Measurements from ENCODE around the gene ATP13A5. TPM values are rescaled to one million over a fixed set of nuclear protein-coding genes. Genes with fewer than 3 reads are reported as not detected.

The ATP13A5 gene
- total RNA-seq, 1 donor from 2014 or later, result 0.23 TPM

DNA sequence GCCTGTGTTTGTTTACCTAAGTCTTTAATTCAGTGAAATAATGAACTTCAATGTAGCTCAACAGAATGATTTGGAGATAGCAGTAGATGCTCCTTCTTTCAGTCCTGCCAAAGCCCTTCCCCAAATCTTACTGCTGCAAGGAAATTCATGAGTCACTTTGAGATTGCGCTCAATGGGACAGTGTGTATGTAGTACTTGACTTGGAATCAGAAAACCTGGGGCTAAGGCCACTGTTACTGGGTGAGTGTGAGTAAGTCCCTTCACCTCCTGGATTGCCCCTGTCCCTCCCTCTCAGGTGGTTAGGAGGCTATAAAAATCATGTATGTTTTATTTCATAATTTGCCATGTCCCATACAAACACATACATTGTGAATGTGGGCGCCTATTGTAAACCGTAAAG, 29.9 kb downstream of the ATP13A5 start:
- Mint-ChIP-seq H3K4me3 (ENCODE audit: unreplicated experiment) (no peak overlapping the region), H3K27ac (ENCODE audit: unreplicated experiment) (no peak overlapping the region)

DNA sequence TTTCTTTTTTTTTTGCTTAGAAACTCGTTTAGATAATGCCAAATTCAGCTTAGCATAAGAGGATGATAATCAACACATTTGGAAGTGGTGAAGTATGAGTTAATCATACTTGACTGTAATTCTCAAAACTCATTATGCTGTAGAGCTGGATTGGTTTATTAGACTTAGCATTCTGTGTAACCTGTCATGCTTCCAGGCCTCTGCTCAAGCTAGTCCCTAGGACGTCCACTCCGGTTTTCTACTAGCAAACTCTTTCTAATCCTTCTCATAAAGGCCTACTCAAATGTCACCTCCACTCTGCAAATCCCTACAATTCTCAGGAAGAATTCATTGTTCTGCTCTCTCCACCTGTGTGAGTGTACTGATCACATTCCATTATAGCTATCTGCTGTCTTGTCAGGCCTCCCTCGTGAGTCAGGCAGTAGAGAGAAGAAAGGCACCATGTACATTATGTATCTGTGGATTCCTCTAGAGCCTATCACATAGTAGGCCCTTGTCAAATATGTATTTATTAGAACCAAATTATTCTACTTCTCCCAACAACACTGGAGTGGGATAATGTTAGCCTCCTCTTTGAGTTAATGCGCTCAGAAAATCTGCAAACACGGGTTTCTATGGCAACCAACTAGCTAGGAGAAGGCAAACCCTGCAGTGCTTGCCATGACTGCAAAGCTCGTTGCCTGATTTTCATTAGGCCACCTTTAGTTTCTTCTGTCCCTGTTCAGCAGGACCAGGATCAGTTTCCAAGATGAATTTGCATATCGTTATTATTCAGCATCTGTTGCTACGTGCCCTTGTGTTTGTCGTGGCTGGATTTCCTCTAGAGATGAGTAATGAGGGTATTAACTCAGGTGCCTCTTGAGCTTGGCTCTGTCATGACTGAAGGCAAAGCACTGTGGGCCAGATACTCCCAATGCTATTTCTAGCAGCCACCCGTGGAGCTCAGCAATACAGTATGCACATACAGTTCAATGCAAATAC, 30.7 kb downstream of the ATP13A5 start:
- H3K36me3 Mint-ChIP-seq (ENCODE audit: low read depth, unreplicated experiment), result no peaks in the 10 kb centered on the region
- no peak overlapping the region for H3K4me3 Mint-ChIP-seq (ENCODE audit: unreplicated experiment)
- H3K4me1 Mint-ChIP-seq (ENCODE audit: unreplicated experiment), result no peaks in the 10 kb centered on the region
- no peak overlapping the region for H3K27ac Mint-ChIP-seq (ENCODE audit: unreplicated experiment)
- DNase-seq (ENCODE audit: low spot score), result no peak
- no peaks in the 10 kb centered on the region for H3K9me3 Mint-ChIP-seq (ENCODE audit: unreplicated experiment)
- no peak for TF ChIP-seq CTCF (IDR thresholded peaks at IDR 0.05; ENCODE audit: unreplicated experiment)
- no peaks in the 10 kb centered on the region for H3K27me3 Mint-ChIP-seq (ENCODE audit: unreplicated experiment)

More for the DNA sequence above, 29.9 kb downstream of the ATP13A5 start:
- no peaks in the 10 kb centered on the region for H3K9me3 Mint-ChIP-seq (ENCODE audit: unreplicated experiment)
- TF ChIP-seq CTCF (IDR thresholded peaks at IDR 0.05; ENCODE audit: unreplicated experiment), result no peak
- H3K36me3 Mint-ChIP-seq (ENCODE audit: low read depth, unreplicated experiment), result no peaks in the 10 kb centered on the region
- no peak for DNase-seq (ENCODE audit: low spot score)
- no peaks in the 10 kb centered on the region for H3K4me1 Mint-ChIP-seq (ENCODE audit: unreplicated experiment)
- no peaks in the 10 kb centered on the region for H3K27me3 Mint-ChIP-seq (ENCODE audit: unreplicated experiment)

DNA sequence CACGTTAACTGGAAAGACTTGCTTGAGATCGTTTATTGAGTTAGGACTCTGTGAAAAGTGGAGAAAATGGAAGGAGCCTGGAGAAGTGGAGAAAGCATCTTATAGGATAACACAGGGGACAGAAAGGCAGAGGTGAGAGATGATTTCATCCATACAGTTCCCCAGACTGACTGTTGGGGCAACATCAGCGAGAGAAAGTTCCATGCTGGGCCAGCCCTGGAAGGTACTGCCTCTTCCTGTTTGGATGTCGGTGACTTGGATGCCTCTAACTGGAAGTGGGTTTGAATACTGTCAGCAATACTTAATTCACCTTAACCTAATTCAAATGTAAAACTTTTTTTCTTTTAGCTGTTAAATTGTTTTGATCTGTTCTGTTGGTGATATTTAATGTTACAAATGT, 32.3 kb downstream of the ATP13A5 start:
- Mint-ChIP-seq H3K27ac (ENCODE audit: unreplicated experiment) (no peak overlapping the region), H3K36me3 (ENCODE audit: low read depth, unreplicated experiment) (no peaks in the 10 kb centered on the region), H3K27me3 (ENCODE audit: unreplicated experiment) (no peaks in the 10 kb centered on the region), H3K9me3 (ENCODE audit: unreplicated experiment) (no peaks in the 10 kb centered on the region), H3K4me1 (ENCODE audit: unreplicated experiment) (no peaks in the 10 kb centered on the region), H3K4me3 (ENCODE audit: unreplicated experiment) (no peak overlapping the region)
- DNase-seq (ENCODE audit: low spot score), result no peak
- no peak for TF ChIP-seq CTCF (IDR thresholded peaks at IDR 0.05; ENCODE audit: unreplicated experiment)

DNA sequence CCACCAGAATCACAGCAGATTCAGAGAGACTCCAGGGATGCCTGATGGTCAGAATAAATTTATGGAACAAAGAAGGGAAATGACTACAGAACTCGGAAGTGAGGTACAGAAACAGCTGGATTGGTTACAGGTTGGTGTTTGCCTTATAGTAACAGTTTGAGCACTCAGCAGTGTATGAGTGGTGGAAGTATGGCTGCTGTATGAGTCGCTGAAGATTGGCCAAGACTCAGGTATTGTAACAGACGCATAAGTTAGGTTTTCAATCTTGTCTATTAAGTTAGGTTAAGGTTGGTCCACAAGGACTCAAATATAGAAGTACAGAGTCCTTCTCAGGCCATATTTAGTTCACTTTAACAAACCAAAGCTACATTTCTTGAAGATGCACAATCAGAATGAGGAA, 33.1 kb downstream of the ATP13A5 start:
- no peak for TF ChIP-seq CTCF (IDR thresholded peaks at IDR 0.05; ENCODE audit: unreplicated experiment)
- no peak for DNase-seq (ENCODE audit: low spot score)
- Mint-ChIP-seq H3K27me3 (ENCODE audit: unreplicated experiment) (no peaks in the 10 kb centered on the region), H3K4me1 (ENCODE audit: unreplicated experiment) (no peaks in the 10 kb centered on the region), H3K27ac (ENCODE audit: unreplicated experiment) (no peak overlapping the region), H3K9me3 (ENCODE audit: unreplicated experiment) (no peaks in the 10 kb centered on the region), H3K36me3 (ENCODE audit: low read depth, unreplicated experiment) (no peaks in the 10 kb centered on the region), H3K4me3 (ENCODE audit: unreplicated experiment) (no peak overlapping the region)

DNA sequence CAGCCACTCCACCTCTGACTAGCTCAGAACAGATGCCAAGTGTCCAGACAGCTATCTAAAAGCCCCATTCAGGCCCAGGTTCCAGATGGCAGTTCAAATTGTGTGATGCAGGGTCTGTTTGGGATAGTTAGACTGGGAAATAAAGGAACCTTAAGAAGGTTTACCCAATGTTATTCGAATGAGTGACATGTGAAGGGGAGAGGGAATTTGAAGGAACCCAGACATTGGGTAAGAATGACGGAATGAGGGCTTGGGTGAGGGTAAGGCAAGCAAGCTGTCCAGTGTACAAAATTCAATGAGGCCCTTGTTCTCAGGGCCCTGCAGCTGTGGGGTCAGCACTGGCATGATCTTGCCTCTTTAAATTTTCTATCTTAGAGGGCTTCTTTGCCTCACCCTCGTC, 34.1 kb downstream of the ATP13A5 start:
- Mint-ChIP-seq H3K36me3 (ENCODE audit: low read depth, unreplicated experiment) (no peaks in the 10 kb centered on the region), H3K4me3 (ENCODE audit: unreplicated experiment) (no peak overlapping the region), H3K27ac (ENCODE audit: unreplicated experiment) (no peak overlapping the region), H3K27me3 (ENCODE audit: unreplicated experiment) (no peaks in the 10 kb centered on the region), H3K9me3 (ENCODE audit: unreplicated experiment) (no peaks in the 10 kb centered on the region), H3K4me1 (ENCODE audit: unreplicated experiment) (no peaks in the 10 kb centered on the region)
- DNase-seq (ENCODE audit: low spot score), result no peak
- TF ChIP-seq CTCF (IDR thresholded peaks at IDR 0.05; ENCODE audit: unreplicated experiment), result no peak

Measured in endothelial cell (in vitro differentiated cells).